GM23338 (cell line): ENCODE results near the gene CD180. TPM values are rescaled to one million over a fixed set of nuclear protein-coding genes. Genes with fewer than 3 reads are reported as not detected.

Experiments used
- ATAC-seq: fragments of 200-7000 bp; cut with Tn5 transposase; 3 replicates; pipeline ENCODE4 v1.9.1; 2020
- DNase-seq: peaks from one replicate; pipeline ENCODE4 v3.0.0-alpha.2; 2015; ENCODE audit warnings: low spot score
- H2AFZ ChIP-seq: fragments of 200-600 bp; sonication (generic); 2 replicates; pipeline ENCODE4 v1.8.0; 2016; ENCODE audit warnings: antibody characterized with exemption, mild to moderate bottlenecking, moderate library complexity
- H3F3A ChIP-seq: fragments of 200-600 bp; sonication (generic); replicated peaks from 2 replicates; pipeline ENCODE4 v1.8.0; 2017; ENCODE audit warnings: antibody characterized with exemption, mixed run types, low read depth
- H3K27ac ChIP-seq: fragments of 200-600 bp; sonication (generic); 2 replicates; pipeline ENCODE4 v1.6.1; 2016; ENCODE audit warnings: low read depth
- H3K27me3 ChIP-seq: fragments of 200-600 bp; sonication (generic); 2 replicates; pipeline ENCODE4 v1.8.0; 2016; ENCODE audit warnings: mild to moderate bottlenecking, mixed run types, moderate library complexity; ENCODE audit not compliant: insufficient read depth
- H3K36me3 ChIP-seq: fragments of 200-600 bp; sonication (generic); 2 replicates; pipeline ENCODE4 v1.8.0; 2016; ENCODE audit warnings: mild to moderate bottlenecking; ENCODE audit not compliant: insufficient read depth
- H3K4me1 ChIP-seq: fragments of 200-600 bp; sonication (generic); 2 replicates; pipeline ENCODE4 v1.8.0; 2016; ENCODE audit warnings: mild to moderate bottlenecking, moderate library complexity; ENCODE audit not compliant: insufficient read depth
- H3K4me2 ChIP-seq: fragments of 200-600 bp; sonication (generic); 2 replicates; pipeline ENCODE4 v1.7.1; 2017; ENCODE audit warnings: mixed run types
- H3K4me3 ChIP-seq: fragments of 200-600 bp; sonication (generic); 2 replicates; pipeline ENCODE4 v1.6.1; 2016; ENCODE audit warnings: mixed run types
- H3K79me2 ChIP-seq: fragments of 200-600 bp; sonication (generic); replicated peaks from 2 replicates; pipeline ENCODE4 v1.8.0; 2017; ENCODE audit warnings: mild to moderate bottlenecking; ENCODE audit not compliant: insufficient read depth
- H3K9me2 ChIP-seq: fragments of 200-600 bp; sonication (generic); 2 replicates; pipeline ENCODE4 v1.8.0; 2017; ENCODE audit not compliant: insufficient read depth
- H4K20me1 ChIP-seq: fragments of 200-600 bp; sonication (generic); replicated peaks from 2 replicates; pipeline ENCODE4 v1.8.0; 2017; ENCODE audit warnings: mild to moderate bottlenecking; ENCODE audit not compliant: insufficient read depth
- H3K27ac Mint-ChIP-seq: 2 replicates; pipeline ENCODE4 v1.8.0; 2020; ENCODE audit warnings: inconsistent platforms, mild to moderate bottlenecking, moderate library complexity, mixed read lengths
- H3K27me3 Mint-ChIP-seq: 3 replicates; pipeline ENCODE4 v1.8.0; 2022; ENCODE audit warnings: low read depth, mild to moderate bottlenecking, moderate library complexity, mixed read lengths, inconsistent platforms; ENCODE audit not compliant: insufficient read depth, poor library complexity
- H3K36me3 Mint-ChIP-seq: 3 replicates; pipeline ENCODE4 v1.8.0; 2021; ENCODE audit warnings: low read depth, mild to moderate bottlenecking, inconsistent platforms, moderate library complexity, mixed read lengths
- H3K4me1 Mint-ChIP-seq: 3 replicates; pipeline ENCODE4 v1.8.0; 2020; ENCODE audit warnings: mild to moderate bottlenecking, inconsistent platforms, mixed read lengths
- H3K4me3 Mint-ChIP-seq: 3 replicates; pipeline ENCODE4 v1.8.0; 2021; ENCODE audit warnings: moderate library complexity, mild to moderate bottlenecking, inconsistent platforms, mixed read lengths
- H3K9me3 Mint-ChIP-seq: 3 replicates; pipeline ENCODE4 v1.8.0; 2020; ENCODE audit warnings: moderate library complexity, mild to moderate bottlenecking, inconsistent platforms, mixed read lengths
- CREB1 ChIP-seq: fragments of 250-450 bp; sonication (Bioruptor Pico); IDR thresholded peaks from 2 replicates; pipeline ENCODE4 v1.5.0; 2020; ENCODE audit warnings: low read depth, mild to moderate bottlenecking, moderate library complexity
- CTCF ChIP-seq, 2 experiments: fragments of 200-600 bp in 1 of 2; sonication (generic) in 1 of 2; conservative IDR thresholded peaks; 2 replicates each; pipeline versions ENCODE4 v1.5.1 to v1.6.1; 2016 to 2017; ENCODE audit warnings: antibody characterized with exemption in 2 of 2, low read depth in 2 of 2, mild to moderate bottlenecking in 2 of 2, moderate library complexity in 1 of 2
- EZH2 ChIP-seq: fragments of 200-600 bp; sonication (generic); IDR thresholded peaks from one replicate; pipeline ENCODE4 v1.8.0; 2017; ENCODE audit warnings: antibody characterized with exemption, mild to moderate bottlenecking, low read depth; ENCODE audit not compliant: unreplicated experiment
- EZH2phosphoT487 ChIP-seq: fragments of 200-600 bp; sonication (generic); IDR thresholded peaks from one replicate; pipeline ENCODE4 v1.8.1; 2018; ENCODE audit warnings: antibody characterized with exemption; ENCODE audit not compliant: unreplicated experiment
- JUNB ChIP-seq: IDR thresholded peaks from one replicate; pipeline ENCODE4 v1.6.1; 2016; ENCODE audit warnings: antibody characterized with exemption; ENCODE audit not compliant: unreplicated experiment
- NANOG ChIP-seq: IDR thresholded peaks from 2 replicates; pipeline ENCODE4 v1.6.1; 2016; ENCODE audit warnings: antibody characterized with exemption, borderline replicate concordance
- POLR2AphosphoS5 ChIP-seq: IDR thresholded peaks from 2 replicates; pipeline ENCODE4 v1.6.1; 2016; ENCODE audit warnings: antibody characterized with exemption, low read depth
- REST ChIP-seq: IDR thresholded peaks from one replicate; pipeline ENCODE4 v1.6.1; 2018; ENCODE audit warnings: antibody characterized with exemption; ENCODE audit not compliant: unreplicated experiment
- STAT1 ChIP-seq: IDR thresholded peaks from one replicate; pipeline ENCODE4 v1.6.1; 2016; ENCODE audit warnings: antibody characterized with exemption; ENCODE audit not compliant: unreplicated experiment
- ZNF114 ChIP-seq: fragments of 250-450 bp; sonication (Bioruptor Pico); IDR thresholded peaks from 2 replicates; pipeline ENCODE4 v1.5.0; 2020; ENCODE audit warnings: mild to moderate bottlenecking, moderate library complexity
- ZNF331 ChIP-seq: fragments of 250-450 bp; sonication (Bioruptor Pico); IDR thresholded peaks from 2 replicates; pipeline ENCODE4 v1.5.0; 2020; ENCODE audit warnings: low read depth, mild to moderate bottlenecking, moderate library complexity
- ZNF462 ChIP-seq: fragments of 250-450 bp; sonication (Bioruptor Pico); IDR thresholded peaks from 2 replicates; pipeline ENCODE4 v1.5.0; 2020; ENCODE audit warnings: mild to moderate bottlenecking, moderate library complexity
- polyA plus RNA-seq: library from polyadenylated mRNA; unstranded; fragments of >200 nt; fragmentation: Nextera tagmentation; extraction: Ambion mirVana; gene quantifications from 2 replicates; pipeline ENCODE4 v1.2.1, GENCODE V29; 2016
- total RNA-seq: library from RNA; depleted of rRNA; stranded (reverse); fragments of >200 nt; shearing (Covaris generic); gene quantifications from 2 replicates; pipeline ENCODE4 v1.2.3, GENCODE V29; 2014
- TF ChIP-seq, protein P1 (sequence below): IDR thresholded peaks from 2 replicates; pipeline ENCODE4 v1.6.1; 2016; ENCODE audit warnings: antibody characterized with exemption

CD180 gene
- total and polyA plus RNA-seq, 2 experiments from 2014 or later, result not detected

- Histone ChIP-seq H3K4me2 (no peak overlapping the region), H3K36me3 (no peaks in the 10 kb centered on the region), H3F3A (no peaks in the 10 kb centered on the region), H3K4me1 (no peaks in the 10 kb centered on the region), H3K79me2 (no peaks in the 10 kb centered on the region), H2AFZ (no peak overlapping the region), H3K27me3 (no peaks in the 10 kb centered on the region), H3K4me3 (no peak overlapping the region), H3K27ac (no peak overlapping the region), H4K20me1 (no peaks in the 10 kb centered on the region), H3K9me2 (no peaks in the 10 kb centered on the region)
- peaks cover 5% of the 10 kb centered on the region; the same call in 2 of the 3 replicates for H3K4me1 Mint-ChIP-seq
- TF ChIP-seq, protein P1, sequence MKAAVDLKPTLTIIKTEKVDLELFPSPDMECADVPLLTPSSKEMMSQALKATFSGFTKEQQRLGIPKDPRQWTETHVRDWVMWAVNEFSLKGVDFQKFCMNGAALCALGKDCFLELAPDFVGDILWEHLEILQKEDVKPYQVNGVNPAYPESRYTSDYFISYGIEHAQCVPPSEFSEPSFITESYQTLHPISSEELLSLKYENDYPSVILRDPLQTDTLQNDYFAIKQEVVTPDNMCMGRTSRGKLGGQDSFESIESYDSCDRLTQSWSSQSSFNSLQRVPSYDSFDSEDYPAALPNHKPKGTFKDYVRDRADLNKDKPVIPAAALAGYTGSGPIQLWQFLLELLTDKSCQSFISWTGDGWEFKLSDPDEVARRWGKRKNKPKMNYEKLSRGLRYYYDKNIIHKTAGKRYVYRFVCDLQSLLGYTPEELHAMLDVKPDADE, result no peak
- TF ChIP-seq REST (no peak), STAT1 (no peak), ZNF462 (CRISPR knock-in tag) (no peak), EZH2phosphoT487 (no peak), NANOG (no peak), EZH2 (no peak), JUNB (no peak), POLR2AphosphoS5 (no peak), ZNF331 (CRISPR knock-in tag) (no peak), ZNF114 (no peak), CREB1 (CRISPR knock-in tag) (no peak), CTCF (conservative IDR thresholded peaks at IDR 0.05; ENCODE audit: low read depth in 2 of 2) (no peak)
- peaks cover under 1% of the 10 kb centered on the region; the same call in 1 of the 3 replicates for H3K36me3 Mint-ChIP-seq
- no peak overlapping the region for H3K4me3 Mint-ChIP-seq
- no peak for DNase-seq
- H3K27ac Mint-ChIP-seq, result no peak overlapping the region
- peaks cover 6% of the 10 kb centered on the region for H3K27me3 Mint-ChIP-seq
- no peaks in the 10 kb centered on the region; the same call in 2 of the 3 replicates for H3K9me3 Mint-ChIP-seq
- no peak for ATAC-seq
Measured at GRCh38 chr5:67168069-67168468, 28.5 kb downstream of the CD180 start.
